GM18511 (cell line): ENCODE measurements around the gene KCMF1.

ENCODE experiments used
- ATAC-seq: cut with Tn5 transposase; IDR thresholded peaks from one replicate; pipeline ENCODE4 v1.9.1; 2021; ENCODE audit warnings: mild to moderate bottlenecking, moderate library complexity; ENCODE audit not compliant: unreplicated experiment

KCMF1 gene

GRCh38 chr2:84980263-84980983 lies 9.5 kb downstream of the KCMF1 start:
- ATAC-seq, result peak; percentile 61

GRCh38 chr2:84986018-84986417 lies 15.1 kb downstream of the KCMF1 start:
- ATAC-seq, result no peak

- ATAC-seq, result no peak
Measured at GRCh38 chr2:84989422-84989821, 18.5 kb downstream of the KCMF1 start.

- no peak for ATAC-seq
Measured at GRCh38 chr2:84989927-84990326, 19.0 kb downstream of the KCMF1 start.

- ATAC-seq, result no peak
Measured at GRCh38 chr2:84991404-84992160, 20.6 kb downstream of the KCMF1 start.

- ATAC-seq, result no peak
Measured at GRCh38 chr2:84995826-84996225, 24.9 kb downstream of the KCMF1 start.

GRCh38 chr2:84996909-84997308 lies 25.9 kb downstream of the KCMF1 start:
- no peak for ATAC-seq

GRCh38 chr2:84999553-84999955 lies 28.6 kb downstream of the KCMF1 start:
- ATAC-seq, result peak; percentile 69

GRCh38 chr2:85001595-85001994 lies 30.6 kb downstream of the KCMF1 start:
- no peak for ATAC-seq

GRCh38 chr2:85002534-85002933 lies 31.6 kb downstream of the KCMF1 start:
- ATAC-seq, result no peak

- ATAC-seq, result no peak
Measured at GRCh38 chr2:85008252-85008651, 37.3 kb downstream of the KCMF1 start.

GRCh38 chr2:85009019-85009618 lies 38.2 kb downstream of the KCMF1 start:
- ATAC-seq, result no peak

GRCh38 chr2:85010404-85010803 lies 39.4 kb downstream of the KCMF1 start:
- no peak for ATAC-seq

- peak; percentile 53 for ATAC-seq
Measured at GRCh38 chr2:85011098-85011497, 40.1 kb downstream of the KCMF1 start.

GRCh38 chr2:85011747-85012146 lies 40.8 kb downstream of the KCMF1 start:
- ATAC-seq, result no peak

GRCh38 chr2:85012431-85012830 lies 41.5 kb downstream of the KCMF1 start:
- no peak for ATAC-seq

GRCh38 chr2:85012855-85013254 lies 41.9 kb downstream of the KCMF1 start:
- no peak for ATAC-seq

- ATAC-seq, result no peak
Measured at GRCh38 chr2:85015653-85016360, 44.8 kb downstream of the KCMF1 start.

- no peak for ATAC-seq
Measured at GRCh38 chr2:85016446-85016845, 45.5 kb downstream of the KCMF1 start.

- no peak for ATAC-seq
Measured at GRCh38 chr2:85017411-85018048, 46.6 kb downstream of the KCMF1 start.

- no peak for ATAC-seq
Measured at GRCh38 chr2:85018049-85018447, 47.1 kb downstream of the KCMF1 start.
